K562 (cell line): ENCODE measurements around the gene ADAMTSL3. TPM values are rescaled to one million over a fixed set of nuclear protein-coding genes. Genes with fewer than 3 reads are reported as not detected.
A peak's percentile ranks its signal among the peaks of the same experiment; 100 is the strongest.

ENCODE experiments used
- ATAC-seq: fragments of 200-7000 bp; cut with Tn5 transposase; 3 replicates; pipeline ENCODE4 v1.9.1; 2020; ENCODE audit warnings: moderate library complexity
- BruUV-seq: library from RNA; stranded (reverse); fragments of 400-500 nt; replicated peaks from 2 replicates; lab custom pipeline; 2021; lab: Mats Ljungman, UMichigan
- CTCF ChIA-PET: fragments of 300-600 bp; formaldehyde crosslinking; extraction: SDS; loops from one replicate; lab custom pipeline; 2021; ENCODE audit warnings: low intra/inter-chr PET ratio; lab: Yijun Ruan, JAX
- POLR2A ChIA-PET: fragments of 300-600, 350-650 bp; sonication (Branson Sonifier 250); formaldehyde crosslinking; extraction: SDS; loops from one replicate; lab custom pipeline; 2021; ENCODE audit warnings: antibody characterized with exemption, inconsistent platforms; lab: Yijun Ruan, JAX
- DNase-seq, 4 experiments: peaks; one replicate each; pipeline versions ENCODE4 v3.0.0 to v3.0.0-alpha.2; 2011 to 2018; ENCODE audit warnings: low spot score in 3 of 4, mixed read lengths in 3 of 4; ENCODE audit errors: extremely low read depth in 1 of 4
- FAIRE-seq: peaks from 2 replicates; lab custom pipeline; 2011; peaks lifted over from hg19 to GRCh38; lab: Jason Lieb, UNC
- H2AFZ ChIP-seq: 2 replicates; pipeline ENCODE4 v1.6.0; 2011; ENCODE audit warnings: low read depth, low read length, control low read depth, inconsistent platforms
- H3K27ac ChIP-seq: fragments of 200-600 bp; 3 replicates; pipeline ENCODE4 v1.8.0; 2011; ENCODE audit warnings: low read depth, mild to moderate bottlenecking, control low read depth, inconsistent platforms, low read length, moderate library complexity, mixed read lengths; ENCODE audit errors: extremely low read depth
- H3K27me3 ChIP-seq, 2 experiments: fragments of 300-600 bp in 1 of 2; 2 replicates in 1 of 2; 3 replicates in 1 of 2; pipeline versions ENCODE4 v1.6.0 to v1.8.0; 2011; ENCODE audit warnings: inconsistent platforms in 2 of 2, low read length in 2 of 2, mild to moderate bottlenecking in 1 of 2, mixed read lengths in 1 of 2, moderate library complexity in 1 of 2; ENCODE audit not compliant: control insufficient read depth in 2 of 2, insufficient read depth in 2 of 2
- H3K36me3 ChIP-seq: fragments of 300-600 bp; 3 replicates; pipeline ENCODE4 v1.8.0; 2011; ENCODE audit warnings: mild to moderate bottlenecking, low read length, inconsistent platforms; ENCODE audit not compliant: control insufficient read depth, insufficient read depth
- H3K4me1 ChIP-seq, 2 experiments: fragments of 200-600 bp in 1 of 2; replicated peaks in 1 of 2; 2 replicates in 1 of 2; 3 replicates in 1 of 2; pipeline versions ENCODE4 v1.5.1 to v1.8.0; 2011; ENCODE audit warnings: inconsistent platforms in 2 of 2, low read length in 2 of 2, mild to moderate bottlenecking in 1 of 2, mixed read lengths in 1 of 2, moderate library complexity in 1 of 2; ENCODE audit not compliant: control insufficient read depth in 2 of 2, insufficient read depth in 2 of 2
- H3K4me2 ChIP-seq: 2 replicates; pipeline ENCODE4 v1.6.1; 2011; ENCODE audit warnings: low read length, control low read depth, inconsistent platforms, mixed read lengths; ENCODE audit not compliant: insufficient read depth
- H3K4me3 ChIP-seq: fragments of 200-600 bp; sonication (generic), shearing (Covaris generic); 2 replicates; pipeline ENCODE4 v1.5.1; 2016; ENCODE audit warnings: control low read depth, inconsistent platforms
- H3K79me2 ChIP-seq: fragments of 200-600 bp; 3 replicates; pipeline ENCODE4 v1.8.0; 2011; ENCODE audit warnings: low read length, inconsistent platforms; ENCODE audit not compliant: control insufficient read depth, insufficient read depth
- H3K9ac ChIP-seq, 2 experiments: 2 replicates each; pipeline versions ENCODE4 v1.6.0 to v1.6.1; 2011; ENCODE audit warnings: low read depth in 2 of 2, low read length in 2 of 2, control low read depth in 1 of 2, inconsistent platforms in 1 of 2, mild to moderate bottlenecking in 1 of 2, mixed read lengths in 1 of 2; ENCODE audit not compliant: insufficient read depth in 1 of 2
- H3K9me1 ChIP-seq: one replicate; pipeline ENCODE4 v1.6.0; 2011; ENCODE audit warnings: inconsistent platforms, mild to moderate bottlenecking, low read length, moderate library complexity; ENCODE audit not compliant: control insufficient read depth, insufficient read depth
- H3K9me3 ChIP-seq: replicated peaks from 2 replicates; pipeline ENCODE4 v1.5.1; 2011; ENCODE audit warnings: low read depth, low read length, inconsistent platforms; ENCODE audit not compliant: control insufficient read depth, insufficient read depth
- H4K20me1 ChIP-seq: replicated peaks from 2 replicates; pipeline ENCODE4 v1.6.1; 2011; ENCODE audit warnings: low read length, inconsistent platforms, mixed read lengths; ENCODE audit not compliant: control insufficient read depth, insufficient read depth
- RAD21 ChIP-seq, 2 experiments: fragments of 250-450 bp in 1 of 2; fragments of 450-650 bp in 1 of 2; sonication (Bioruptor Pico) in 1 of 2; formaldehyde crosslinking in 1 of 2; IDR thresholded peaks in 1 of 2; conservative IDR thresholded peaks in 1 of 2; 2 replicates each; pipeline versions ENCODE4 v1.4.0 to v1.8.0; 2020 to 2022; ENCODE audit warnings: mild to moderate bottlenecking in 2 of 2, moderate library complexity in 1 of 2
- WGBS: fragments of 100-300 bp; shearing (Covaris generic); methylation state at CpG from one replicate; pipeline ENCODE4 v1.1.6; 2016; ENCODE audit warnings: low coverage, mixed read lengths; ENCODE audit not compliant: insufficient coverage; ENCODE audit errors: missing lambda C conversion rate; 5-methylcytosine and 5-hydroxymethylcytosine counted together
- in situ Hi-C: fragments of 300-500 bp; cut with MboI; formaldehyde crosslinking; loops from 4 replicates; pipeline ENCODE4 v1.15.0; 2018; ENCODE audit warnings: inconsistent platforms, mixed read lengths
- intact Hi-C: fragments of 100-400 bp; cut with micrococcal nuclease; formaldehyde crosslinking; loops from 2 replicates; pipeline ENCODE4 v1.14.2; 2022
- polyA plus RNA-seq, 8 experiments: library from polyadenylated mRNA; depleted of rRNA in 4 of 8; stranded (reverse) in 5 of 8; unstranded in 3 of 8; fragments of >200 nt; fragmentation: Nextera tagmentation in 2 of 8; fragmentation: Illumina TruSeq in 1 of 8; extraction: Ambion mirVana in 2 of 8; extraction: Trizol in 1 of 8; gene quantifications; 2 replicates each; pipeline versions ENCODE4 v1.2.1 to v1.2.3, GENCODE V29; 2011 to 2014; ENCODE audit warnings: inconsistent platforms in 1 of 8, missing spikeins in 1 of 8
- total RNA-seq, 7 experiments: library from RNA; depleted of rRNA in 6 of 7; stranded (reverse); fragments of >200 nt in 6 of 7; fragmentation: Illumina TruSeq in 2 of 7; extraction: Trizol in 2 of 7; gene quantifications; 2 replicates each; pipeline versions ENCODE4 v1.2.1 to v1.2.3, GENCODE V29; 2011 to 2021; ENCODE audit warnings: low replicate concordance in 1 of 7
- TF ChIP-seq, protein P1 (sequence below): sonication (generic); formaldehyde crosslinking; IDR thresholded peaks from 2 replicates; pipeline ENCODE4 v1.8.0; 2023; ENCODE audit warnings: mild to moderate bottlenecking, missing genetic modification reagents
- TF ChIP-seq, protein P2 (sequence below), 3 experiments: IDR thresholded peaks in 2 of 3; conservative IDR thresholded peaks in 1 of 3; 2 replicates each; pipeline ENCODE4 v1.5.1; 2011 to 2012; ENCODE audit warnings: low read length in 3 of 3, mild to moderate bottlenecking in 3 of 3, control low read depth in 2 of 3, improper control_type of control experiment in 1 of 3, inconsistent platforms in 1 of 3, low read depth in 1 of 3, mixed read lengths in 1 of 3, moderate library complexity in 1 of 3; ENCODE audit not compliant: insufficient read depth in 2 of 3
- TF ChIP-seq, protein P3 (sequence below), 2 experiments: fragments of 450-650 bp; formaldehyde crosslinking in 1 of 2; IDR thresholded peaks; 2 replicates each; pipeline versions ENCODE4 v1.4.0 to v1.6.1; 2014 to 2020; ENCODE audit warnings: mild to moderate bottlenecking in 2 of 2, borderline replicate concordance in 1 of 2, low read depth in 1 of 2

The ADAMTSL3 gene
- total and polyA plus RNA-seq, 9 of the 15 experiments (the other 6 are each of a cell fraction or from before 2014, with no cell fraction given), result 0.01 to 0.18 (median 0.07) TPM; not detected in 3

DNA sequence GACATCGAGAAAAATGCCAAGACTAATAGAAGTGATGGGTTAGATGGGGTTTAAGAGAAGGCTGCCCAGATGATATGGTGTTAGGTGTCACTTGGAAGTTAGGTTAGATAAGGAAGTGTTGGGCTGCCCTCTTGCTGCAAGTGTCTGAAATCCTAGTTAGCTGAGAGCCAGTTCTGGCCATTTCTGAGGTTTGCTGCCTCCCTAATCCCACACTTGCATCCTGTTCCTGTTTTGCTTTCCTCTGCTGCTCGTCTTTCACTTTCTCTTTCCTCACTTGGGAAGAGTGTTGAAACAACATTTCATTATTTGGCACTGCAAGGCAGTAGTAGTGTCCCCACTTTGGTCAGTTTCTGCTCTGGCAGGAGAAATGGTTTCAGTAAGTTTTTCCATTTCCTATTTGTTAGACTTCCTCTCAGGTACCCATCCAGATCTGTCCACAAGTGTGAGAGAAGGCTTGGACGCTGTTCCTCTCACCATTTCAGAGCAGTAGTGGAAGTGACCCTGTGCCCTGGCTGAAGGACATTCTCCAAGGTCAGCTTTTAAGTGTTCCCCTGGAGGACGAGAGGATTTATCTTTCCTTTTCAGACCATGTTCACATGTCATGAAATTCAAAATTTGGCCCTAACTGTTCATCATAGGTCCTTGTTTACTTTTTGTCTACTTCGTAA lies 93.3 kb downstream of the ADAMTSL3 start:
- DNase-seq, result peak in 1 of 4 experiments; percentile 1
- Histone ChIP-seq H3K9me3 (no peaks in the 10 kb centered on the region), H4K20me1 (no peaks in the 10 kb centered on the region), H3K4me3 (no peak overlapping the region), H3K79me2 (no peaks in the 10 kb centered on the region), H3K27me3 (no peaks in the 10 kb centered on the region), H3K9ac (no peak overlapping the region), H3K27ac (no peak overlapping the region)
- TF ChIP-seq, protein P1, sequence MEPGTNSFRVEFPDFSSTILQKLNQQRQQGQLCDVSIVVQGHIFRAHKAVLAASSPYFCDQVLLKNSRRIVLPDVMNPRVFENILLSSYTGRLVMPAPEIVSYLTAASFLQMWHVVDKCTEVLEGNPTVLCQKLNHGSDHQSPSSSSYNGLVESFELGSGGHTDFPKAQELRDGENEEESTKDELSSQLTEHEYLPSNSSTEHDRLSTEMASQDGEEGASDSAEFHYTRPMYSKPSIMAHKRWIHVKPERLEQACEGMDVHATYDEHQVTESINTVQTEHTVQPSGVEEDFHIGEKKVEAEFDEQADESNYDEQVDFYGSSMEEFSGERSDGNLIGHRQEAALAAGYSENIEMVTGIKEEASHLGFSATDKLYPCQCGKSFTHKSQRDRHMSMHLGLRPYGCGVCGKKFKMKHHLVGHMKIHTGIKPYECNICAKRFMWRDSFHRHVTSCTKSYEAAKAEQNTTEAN (CRISPR knock-in tag), result no peak
- TF ChIP-seq, protein P2, sequence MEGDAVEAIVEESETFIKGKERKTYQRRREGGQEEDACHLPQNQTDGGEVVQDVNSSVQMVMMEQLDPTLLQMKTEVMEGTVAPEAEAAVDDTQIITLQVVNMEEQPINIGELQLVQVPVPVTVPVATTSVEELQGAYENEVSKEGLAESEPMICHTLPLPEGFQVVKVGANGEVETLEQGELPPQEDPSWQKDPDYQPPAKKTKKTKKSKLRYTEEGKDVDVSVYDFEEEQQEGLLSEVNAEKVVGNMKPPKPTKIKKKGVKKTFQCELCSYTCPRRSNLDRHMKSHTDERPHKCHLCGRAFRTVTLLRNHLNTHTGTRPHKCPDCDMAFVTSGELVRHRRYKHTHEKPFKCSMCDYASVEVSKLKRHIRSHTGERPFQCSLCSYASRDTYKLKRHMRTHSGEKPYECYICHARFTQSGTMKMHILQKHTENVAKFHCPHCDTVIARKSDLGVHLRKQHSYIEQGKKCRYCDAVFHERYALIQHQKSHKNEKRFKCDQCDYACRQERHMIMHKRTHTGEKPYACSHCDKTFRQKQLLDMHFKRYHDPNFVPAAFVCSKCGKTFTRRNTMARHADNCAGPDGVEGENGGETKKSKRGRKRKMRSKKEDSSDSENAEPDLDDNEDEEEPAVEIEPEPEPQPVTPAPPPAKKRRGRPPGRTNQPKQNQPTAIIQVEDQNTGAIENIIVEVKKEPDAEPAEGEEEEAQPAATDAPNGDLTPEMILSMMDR (IDR thresholded peaks at IDR 0.05 in 2 of 3, conservative IDR thresholded peaks at IDR 0.05 in 1 of 3; ENCODE audit: insufficient read depth in 2 of 3, low read depth in 1 of 3, low read length in 3 of 3), result peak in 1 of 3 experiments; percentile 32; a peak in 2 of 6 replicates
- peak in 1 of 2 experiments; percentile 44; a peak in 2 of 4 replicates for TF ChIP-seq RAD21 (CRISPR knock-in tag; conservative IDR thresholded peaks at IDR 0.05 in 1 of 2, IDR thresholded peaks at IDR 0.05 in 1 of 2)
- TF ChIP-seq, protein P3, sequence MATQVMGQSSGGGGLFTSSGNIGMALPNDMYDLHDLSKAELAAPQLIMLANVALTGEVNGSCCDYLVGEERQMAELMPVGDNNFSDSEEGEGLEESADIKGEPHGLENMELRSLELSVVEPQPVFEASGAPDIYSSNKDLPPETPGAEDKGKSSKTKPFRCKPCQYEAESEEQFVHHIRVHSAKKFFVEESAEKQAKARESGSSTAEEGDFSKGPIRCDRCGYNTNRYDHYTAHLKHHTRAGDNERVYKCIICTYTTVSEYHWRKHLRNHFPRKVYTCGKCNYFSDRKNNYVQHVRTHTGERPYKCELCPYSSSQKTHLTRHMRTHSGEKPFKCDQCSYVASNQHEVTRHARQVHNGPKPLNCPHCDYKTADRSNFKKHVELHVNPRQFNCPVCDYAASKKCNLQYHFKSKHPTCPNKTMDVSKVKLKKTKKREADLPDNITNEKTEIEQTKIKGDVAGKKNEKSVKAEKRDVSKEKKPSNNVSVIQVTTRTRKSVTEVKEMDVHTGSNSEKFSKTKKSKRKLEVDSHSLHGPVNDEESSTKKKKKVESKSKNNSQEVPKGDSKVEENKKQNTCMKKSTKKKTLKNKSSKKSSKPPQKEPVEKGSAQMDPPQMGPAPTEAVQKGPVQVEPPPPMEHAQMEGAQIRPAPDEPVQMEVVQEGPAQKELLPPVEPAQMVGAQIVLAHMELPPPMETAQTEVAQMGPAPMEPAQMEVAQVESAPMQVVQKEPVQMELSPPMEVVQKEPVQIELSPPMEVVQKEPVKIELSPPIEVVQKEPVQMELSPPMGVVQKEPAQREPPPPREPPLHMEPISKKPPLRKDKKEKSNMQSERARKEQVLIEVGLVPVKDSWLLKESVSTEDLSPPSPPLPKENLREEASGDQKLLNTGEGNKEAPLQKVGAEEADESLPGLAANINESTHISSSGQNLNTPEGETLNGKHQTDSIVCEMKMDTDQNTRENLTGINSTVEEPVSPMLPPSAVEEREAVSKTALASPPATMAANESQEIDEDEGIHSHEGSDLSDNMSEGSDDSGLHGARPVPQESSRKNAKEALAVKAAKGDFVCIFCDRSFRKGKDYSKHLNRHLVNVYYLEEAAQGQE (IDR thresholded peaks at IDR 0.05; ENCODE audit: borderline replicate concordance), result 0 out of 2 replicates have a peak, but pooled peaks have one; percentile 3
- TF ChIP-seq, protein P3 (CRISPR knock-in tag; IDR thresholded peaks at IDR 0.05; ENCODE audit: low read depth), result no peak
- TF ChIP-seq, all 486 proteins: peak for 3
- WGBS, result 2% methylated on average over 5 of the region's 5 CpGs
- FAIRE-seq, result no peak
- ATAC-seq, result 0 out of 3 replicates have a peak, but pooled peaks have one; percentile 38
- Histone ChIP-seq H2AFZ (no peak overlapping the region), H3K9me1 (no peaks in the 10 kb centered on the region), H3K36me3 (no peaks in the 10 kb centered on the region), H3K4me1 (no peaks in the 10 kb centered on the region), H3K4me2 (no peak overlapping the region)
- no TSS peak for BruUV-seq
- in situ Hi-C loops (no loop called here), intact Hi-C loops (loop anchor here (10.0 kb wide), 1 partner anchor 312 kb away; no protein-coding TSS in a partner anchor)
- CTCF ChIA-PET, result interaction anchor here (1.7 kb wide), 1 partner anchor 308 kb away, joined by 3 read pairs; no protein-coding TSS in a partner anchor
- POLR2A ChIA-PET, result interaction anchor here (0.9 kb wide), 1 partner anchor 64 kb away, joined by 3 read pairs; no protein-coding TSS in a partner anchor
